Activated CD8-positive, alpha-beta T cell treated with anti-CD3 and anti-CD28 coated beads, Interleukin-2, amount 10 ng/mL, durations not matched to agents 7 days and 5 days (primary cell): ENCODE measurements around the gene KCNIP4. TPM values are rescaled to one million over a fixed set of nuclear protein-coding genes. Genes with fewer than 3 reads are reported as not detected.

Source experiments
- ATAC-seq: fragments of 150-1000 bp; cut with Tn5 transposase; one replicate; pipeline ENCODE4 v1.10.0; 2021; ENCODE audit warnings: moderate library complexity
- CTCF ChIA-PET: fragments of 350-600 bp; sonication (Branson Sonifier 250); formaldehyde crosslinking; loops from one replicate; lab custom pipeline; 2021; ENCODE audit warnings: antibody characterized with exemption; lab: Charles Lee
- POLR2A ChIA-PET: fragments of 350-600 bp; sonication (Branson Sonifier 250); formaldehyde crosslinking; loops from one replicate; lab custom pipeline; 2021; ENCODE audit warnings: antibody characterized with exemption; lab: Charles Lee
- DNase-seq: peaks from one replicate; pipeline ENCODE4 v3.0.0-alpha.2; 2020
- H3K27ac Mint-ChIP-seq: one replicate; pipeline ENCODE4 v1.8.0; 2021; ENCODE audit warnings: mild to moderate bottlenecking, mixed read lengths
- H3K27me3 Mint-ChIP-seq: one replicate; pipeline ENCODE4 v1.8.0; 2021; ENCODE audit warnings: low read depth, mixed read lengths
- H3K36me3 Mint-ChIP-seq: one replicate; pipeline ENCODE4 v1.8.0; 2021; ENCODE audit warnings: low read depth, mixed read lengths
- H3K4me1 Mint-ChIP-seq: one replicate; pipeline ENCODE4 v1.8.0; 2021; ENCODE audit warnings: low read depth, mixed read lengths
- H3K4me3 Mint-ChIP-seq: one replicate; pipeline ENCODE4 v1.8.0; 2021; ENCODE audit warnings: mild to moderate bottlenecking, mixed read lengths
- H3K9me3 Mint-ChIP-seq: one replicate; pipeline ENCODE4 v1.8.0; 2022; ENCODE audit warnings: mixed read lengths; ENCODE audit not compliant: insufficient read depth
- total RNA-seq, 2 experiments: library from RNA; stranded (reverse); gene quantifications; one replicate each; pipeline ENCODE4 v1.2.3, GENCODE V29; 2021

Gene KCNIP4
- total RNA-seq, 2 experiments from 2014 or later: not detected

DNA sequence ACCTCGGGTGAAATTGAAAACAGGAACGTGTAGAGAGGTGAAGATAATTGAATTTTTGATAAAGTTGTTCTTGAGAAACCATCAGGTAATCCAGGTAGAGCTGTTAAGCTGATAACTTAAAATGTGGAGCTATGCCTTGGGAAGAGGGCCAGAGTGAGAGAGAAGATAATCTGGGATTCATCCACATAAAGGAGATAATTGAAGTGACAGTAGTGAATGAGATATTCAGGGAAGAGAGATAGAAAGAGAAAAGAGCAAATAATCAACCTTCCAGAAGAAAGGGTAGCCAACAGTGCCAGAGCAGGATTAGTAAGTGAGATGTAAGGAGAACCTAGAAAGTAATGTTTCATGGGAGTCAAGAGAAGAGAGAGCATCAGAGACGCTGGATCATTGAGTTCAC, 950.7 kb downstream of the KCNIP4 start:
- POLR2A ChIA-PET: no interaction called here
- no peaks in the 10 kb centered on the region for H3K36me3 Mint-ChIP-seq
- CTCF ChIA-PET: no interaction called here
- DNase-seq (no peak), ATAC-seq (no peak)
- H3K4me1 Mint-ChIP-seq: no peaks in the 10 kb centered on the region
- H3K4me3 Mint-ChIP-seq: no peak overlapping the region
- peaks cover 6% of the 10 kb centered on the region for H3K9me3 Mint-ChIP-seq
- no peaks in the 10 kb centered on the region for H3K27me3 Mint-ChIP-seq
- no peak overlapping the region for H3K27ac Mint-ChIP-seq

DNA sequence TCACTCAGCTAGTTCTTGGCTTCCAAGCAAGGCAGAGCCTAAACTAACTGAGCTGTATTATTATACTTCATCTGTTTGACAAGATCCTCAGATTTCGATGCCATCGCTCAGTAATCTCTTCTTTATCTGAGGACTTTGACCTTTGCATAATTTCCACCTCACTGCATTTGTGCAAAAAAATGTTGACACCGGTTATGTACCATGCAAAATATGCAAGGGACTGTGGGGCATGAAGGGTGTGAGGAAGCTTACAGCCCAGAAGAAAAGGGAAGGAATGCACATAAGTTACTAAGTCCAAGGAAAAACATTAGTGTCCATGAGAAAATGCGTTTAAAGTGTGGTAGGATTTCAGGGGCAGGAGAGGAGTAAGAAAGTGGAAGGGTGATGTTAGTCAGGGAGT, 953.0 kb downstream of the KCNIP4 start:
- CTCF ChIA-PET: no interaction called here
- H3K27me3 Mint-ChIP-seq: no peaks in the 10 kb centered on the region
- no peak for ATAC-seq

DNA sequence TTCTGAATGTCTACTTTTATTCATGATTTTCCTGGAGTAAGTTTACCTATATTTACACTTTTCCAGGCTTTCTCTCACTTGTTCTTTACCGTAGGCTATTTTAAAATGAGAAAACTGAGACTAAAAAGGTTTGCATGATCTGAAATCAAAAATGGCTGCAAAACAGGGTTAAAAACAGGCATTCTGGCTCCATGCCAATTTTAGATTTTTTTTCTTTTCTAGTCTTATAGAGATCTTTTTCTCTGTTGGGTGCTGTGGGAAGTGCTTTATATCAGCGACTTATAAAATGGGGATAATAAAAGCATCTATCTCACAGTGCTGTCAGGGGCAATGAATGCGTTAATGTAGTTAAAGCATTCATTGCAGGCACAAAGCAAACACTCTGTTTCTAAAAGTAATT, 953.6 kb downstream of the KCNIP4 start:
- ATAC-seq: no peak
- CTCF ChIA-PET: no interaction called here
- no peaks in the 10 kb centered on the region for H3K4me1 Mint-ChIP-seq

More for the DNA sequence above, 953.0 kb downstream of the KCNIP4 start:
- POLR2A ChIA-PET: no interaction called here
- DNase-seq: no peak
- no peaks in the 10 kb centered on the region for H3K4me1 Mint-ChIP-seq
- no peak overlapping the region for H3K4me3 Mint-ChIP-seq
- H3K9me3 Mint-ChIP-seq: peaks cover 11% of the 10 kb centered on the region
- no peak overlapping the region for H3K27ac Mint-ChIP-seq
- no peaks in the 10 kb centered on the region for H3K36me3 Mint-ChIP-seq

DNA sequence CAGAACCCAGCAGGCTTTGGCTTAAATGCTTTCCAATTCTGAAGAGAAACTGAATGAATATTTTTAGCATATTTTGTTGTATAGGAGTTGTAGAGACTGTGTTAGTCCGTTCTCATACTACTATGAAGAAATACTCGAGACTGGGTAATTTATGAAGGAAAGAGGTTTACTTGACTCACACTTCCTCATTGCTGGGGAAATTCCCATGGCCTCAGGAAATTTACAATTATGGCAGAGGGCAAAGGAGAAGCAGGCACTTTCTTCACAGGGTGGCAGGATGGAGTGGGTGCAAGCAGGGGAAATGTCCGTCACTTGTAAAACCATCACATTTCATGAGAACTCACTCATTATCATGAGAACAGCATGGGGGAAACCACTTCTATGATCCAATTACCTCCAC, 956.6 kb downstream of the KCNIP4 start:
- no peaks in the 10 kb centered on the region for H3K36me3 Mint-ChIP-seq
- H3K27me3 Mint-ChIP-seq: no peaks in the 10 kb centered on the region
- CTCF ChIA-PET: no interaction called here
- no peak for DNase-seq
- peaks cover 5% of the 10 kb centered on the region for H3K9me3 Mint-ChIP-seq
- H3K27ac Mint-ChIP-seq: no peak overlapping the region
- no peaks in the 10 kb centered on the region for H3K4me1 Mint-ChIP-seq
- no peak overlapping the region for H3K4me3 Mint-ChIP-seq
- no peak for ATAC-seq
- POLR2A ChIA-PET: no interaction called here

More for the DNA sequence above, 953.6 kb downstream of the KCNIP4 start:
- H3K9me3 Mint-ChIP-seq: peaks cover 11% of the 10 kb centered on the region
- H3K4me3 Mint-ChIP-seq: no peak overlapping the region
- POLR2A ChIA-PET: no interaction called here
- H3K27me3 Mint-ChIP-seq: no peaks in the 10 kb centered on the region
- no peak for DNase-seq
- H3K36me3 Mint-ChIP-seq: no peaks in the 10 kb centered on the region
- no peak overlapping the region for H3K27ac Mint-ChIP-seq

DNA sequence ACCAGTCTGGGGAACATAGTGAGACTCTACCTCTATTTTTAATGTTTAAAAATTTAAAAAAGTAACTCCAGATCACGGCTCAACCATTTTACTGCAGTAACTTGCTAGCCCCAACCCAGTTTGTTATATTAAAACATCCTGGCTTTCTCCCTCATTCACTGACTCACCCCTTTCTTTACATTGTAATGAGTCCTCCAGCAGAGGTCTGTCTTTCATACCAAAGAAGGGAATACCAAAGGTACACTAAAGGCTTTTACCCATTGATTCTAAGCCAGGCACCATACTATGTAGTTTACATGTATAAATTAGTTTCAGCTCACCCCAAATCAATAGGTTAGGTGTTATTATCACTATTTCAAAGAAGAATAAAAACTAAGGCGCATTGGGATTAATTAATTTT, 961.4 kb downstream of the KCNIP4 start:
- Mint-ChIP-seq H3K27me3 (no peaks in the 10 kb centered on the region), H3K4me3 (no peak overlapping the region), H3K4me1 (no peaks in the 10 kb centered on the region), H3K27ac (no peak overlapping the region), H3K9me3 (peaks cover 5% of the 10 kb centered on the region), H3K36me3 (no peaks in the 10 kb centered on the region)
- DNase-seq (no peak), ATAC-seq (no peak)
- ChIA-PET CTCF (no interaction called here), POLR2A (no interaction called here)

DNA sequence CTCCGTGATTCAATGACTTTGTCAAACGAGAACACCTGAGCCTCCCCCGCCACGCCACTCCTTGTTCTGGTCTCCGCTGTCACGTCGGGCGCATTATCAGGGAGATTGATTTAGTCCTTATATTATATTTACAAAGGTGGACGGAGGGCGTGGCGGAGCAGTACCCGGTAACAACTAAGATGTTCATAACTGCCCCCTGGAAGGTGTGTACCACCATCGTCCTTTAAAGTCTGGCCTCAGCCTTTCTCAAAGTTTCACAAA, 964.1 kb downstream of the KCNIP4 start:
- Mint-ChIP-seq H3K27ac (no peak overlapping the region), H3K36me3 (no peaks in the 10 kb centered on the region), H3K27me3 (no peaks in the 10 kb centered on the region), H3K9me3 (no peaks in the 10 kb centered on the region), H3K4me3 (no peak overlapping the region), H3K4me1 (no peaks in the 10 kb centered on the region)
- ChIA-PET POLR2A (no interaction called here), CTCF (no interaction called here)
- DNase-seq (no peak), ATAC-seq (no peak)

GRCh38 chr4:20983763-20984575, 964.6 kb downstream of the KCNIP4 start:
- DNase-seq (no peak), ATAC-seq (no peak)
- H3K36me3 Mint-ChIP-seq: no peaks in the 10 kb centered on the region
- H3K9me3 Mint-ChIP-seq: no peaks in the 10 kb centered on the region
- no peaks in the 10 kb centered on the region for H3K27me3 Mint-ChIP-seq
- POLR2A ChIA-PET: no interaction called here
- H3K4me3 Mint-ChIP-seq: no peak overlapping the region
- CTCF ChIA-PET: no interaction called here
- H3K4me1 Mint-ChIP-seq: no peaks in the 10 kb centered on the region
- no peak overlapping the region for H3K27ac Mint-ChIP-seq

DNA sequence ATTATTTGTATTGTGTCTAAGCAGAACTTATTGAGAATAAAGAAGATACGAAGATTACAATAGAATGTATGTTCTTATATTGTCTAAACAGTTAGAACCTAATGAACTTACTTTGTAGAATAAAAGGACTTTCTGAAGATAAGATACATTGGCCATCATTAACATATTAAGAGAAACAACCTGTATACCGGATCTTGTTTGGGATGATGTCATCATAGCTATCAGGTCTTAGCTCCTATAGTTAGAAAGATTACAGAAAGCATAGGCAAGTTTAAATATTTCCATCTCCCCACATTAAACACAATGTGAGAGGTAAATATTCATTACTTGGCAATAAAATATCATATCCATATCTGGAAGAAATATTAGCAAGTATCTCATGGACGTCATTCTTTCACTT, 966.0 kb downstream of the KCNIP4 start:
- no peak overlapping the region for H3K4me3 Mint-ChIP-seq
- H3K27ac Mint-ChIP-seq: no peak overlapping the region
- DNase-seq (no peak), ATAC-seq (no peak)
- H3K27me3 Mint-ChIP-seq: no peaks in the 10 kb centered on the region
- H3K4me1 Mint-ChIP-seq: no peaks in the 10 kb centered on the region
- ChIA-PET POLR2A (no interaction called here), CTCF (no interaction called here)
- H3K36me3 Mint-ChIP-seq: no peaks in the 10 kb centered on the region
- no peaks in the 10 kb centered on the region for H3K9me3 Mint-ChIP-seq

DNA sequence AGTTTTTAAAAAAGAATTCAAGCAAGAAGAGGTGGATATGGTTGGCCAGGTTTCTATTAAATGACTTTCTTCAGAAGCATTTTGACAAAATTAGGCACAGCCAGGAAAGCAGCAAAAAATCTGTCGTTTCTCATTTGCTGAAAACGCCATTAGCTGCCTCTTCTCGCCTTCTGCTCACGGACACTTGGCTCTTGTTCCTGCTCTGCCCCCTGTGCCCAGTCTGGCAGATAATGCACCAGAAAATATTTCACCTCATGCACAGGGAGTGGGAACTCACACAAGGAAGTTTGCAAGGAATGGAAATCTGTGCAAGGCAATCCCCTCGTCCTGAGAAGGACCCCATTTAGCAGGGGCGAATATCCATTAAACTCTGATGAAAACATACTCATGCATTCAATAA, 988.3 kb downstream of the KCNIP4 start:
- no peaks in the 10 kb centered on the region for H3K36me3 Mint-ChIP-seq
- no peak overlapping the region for H3K27ac Mint-ChIP-seq
- DNase-seq (no peak), ATAC-seq (no peak)
- H3K27me3 Mint-ChIP-seq: no peaks in the 10 kb centered on the region
- POLR2A ChIA-PET: no interaction called here
- CTCF ChIA-PET: no interaction called here
- no peaks in the 10 kb centered on the region for H3K4me1 Mint-ChIP-seq
- no peak overlapping the region for H3K4me3 Mint-ChIP-seq
- H3K9me3 Mint-ChIP-seq: no peaks in the 10 kb centered on the region

- DNase-seq (no peak), ATAC-seq (no peak)
- Mint-ChIP-seq H3K36me3 (no peaks in the 10 kb centered on the region), H3K9me3 (no peaks in the 10 kb centered on the region), H3K4me3 (no peak overlapping the region), H3K27ac (no peak overlapping the region), H3K27me3 (no peaks in the 10 kb centered on the region), H3K4me1 (peaks cover 2% of the 10 kb centered on the region)
- ChIA-PET CTCF (no interaction called here), POLR2A (no interaction called here)
These were observed 994.0 kb downstream of the KCNIP4 start for GRCh38 chr4:20954541-20954940.

- Mint-ChIP-seq H3K4me3 (no peak overlapping the region), H3K36me3 (no peaks in the 10 kb centered on the region), H3K27ac (no peak overlapping the region), H3K4me1 (no peaks in the 10 kb centered on the region), H3K9me3 (peaks cover 6% of the 10 kb centered on the region), H3K27me3 (no peaks in the 10 kb centered on the region)
- ATAC-seq (no peak), DNase-seq (no peak)
- POLR2A ChIA-PET: no interaction called here
- CTCF ChIA-PET: no interaction called here
These were observed 1003.6 kb downstream of the KCNIP4 start for GRCh38 chr4:20944961-20945360.

DNA sequence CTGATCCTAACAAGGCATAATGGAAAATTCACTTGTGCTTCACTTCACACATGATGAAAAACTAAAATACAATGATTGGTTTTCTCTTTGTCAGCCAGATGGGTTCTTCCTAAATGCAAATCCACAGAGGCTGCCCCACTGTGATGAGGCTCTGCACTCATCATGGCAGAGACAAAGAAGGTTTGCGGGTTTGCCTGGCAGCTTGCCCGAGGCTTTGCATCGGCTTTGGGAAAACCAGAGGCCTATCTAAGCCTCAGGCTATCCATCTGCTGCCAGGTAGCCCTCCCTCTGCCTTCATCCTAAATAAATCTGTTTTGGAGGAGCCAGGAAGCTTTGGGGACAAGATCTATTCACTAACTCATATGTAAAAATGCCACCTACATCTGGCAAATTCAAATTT, 1004.1 kb downstream of the KCNIP4 start:
- H3K9me3 Mint-ChIP-seq: peaks cover 6% of the 10 kb centered on the region
- no peak overlapping the region for H3K4me3 Mint-ChIP-seq
- H3K4me1 Mint-ChIP-seq: no peaks in the 10 kb centered on the region
- no peak overlapping the region for H3K27ac Mint-ChIP-seq
- ChIA-PET POLR2A (no interaction called here), CTCF (no interaction called here)
- no peak for ATAC-seq
- H3K27me3 Mint-ChIP-seq: no peaks in the 10 kb centered on the region
- no peaks in the 10 kb centered on the region for H3K36me3 Mint-ChIP-seq
- DNase-seq: no peak

GRCh38 chr4:20938204-20938603, 1010.4 kb downstream of the KCNIP4 start:
- ATAC-seq (no peak), DNase-seq (no peak)
- Mint-ChIP-seq H3K4me1 (no peaks in the 10 kb centered on the region), H3K36me3 (no peaks in the 10 kb centered on the region), H3K4me3 (no peak overlapping the region), H3K27me3 (no peaks in the 10 kb centered on the region), H3K27ac (no peak overlapping the region), H3K9me3 (peaks cover 6% of the 10 kb centered on the region)
- POLR2A ChIA-PET: no interaction called here
- CTCF ChIA-PET: no interaction called here
